Heart left ventricle (tissue), 16 donors: Measurements from ENCODE around the gene STARD13. TPM values are rescaled to one million over a fixed set of nuclear protein-coding genes. Genes with fewer than 3 reads are reported as not detected.

ENCODE experiments used
- ATAC-seq, 4 donors: fragments of 200-7000 bp; cut with Tn5 transposase; one replicate each; pipeline ENCODE4 v1.9.1; 2020 to 2022; ENCODE audit warnings: moderate library complexity in 4 of 4, mild to moderate bottlenecking in 3 of 4, moderate number of reproducible peaks in 1 of 4
- DNase-seq, 5 donors: peaks; one replicate each; pipeline ENCODE4 v3.0.0-alpha.2; 2020
- H3K27ac ChIP-seq, 12 donors: fragments of 200-600 bp; sonication (generic) in 4 of 12; one replicate each; pipeline versions ENCODE4 v1.5.0 to v1.8.0; 2016 to 2022; ENCODE audit warnings: mild to moderate bottlenecking in 2 of 12
- H3K27me3 ChIP-seq, 9 donors: fragments of 200-600 bp; sonication (generic) in 2 of 9; one replicate each; pipeline versions ENCODE4 v1.5.1 to v1.8.0; 2016 to 2022; ENCODE audit warnings: mild to moderate bottlenecking in 3 of 9
- H3K36me3 ChIP-seq, 9 donors: fragments of 200-600 bp; sonication (generic) in 2 of 9; one replicate each; pipeline versions ENCODE4 v1.5.0 to v1.8.0; 2018 to 2022; ENCODE audit warnings: mild to moderate bottlenecking in 2 of 9
- H3K4me1 ChIP-seq, 12 donors: fragments of 200-600 bp; sonication (generic) in 4 of 12; one replicate each; pipeline versions ENCODE4 v1.5.0 to v1.8.0; 2016 to 2022; ENCODE audit warnings: mild to moderate bottlenecking in 3 of 12
- H3K4me3 ChIP-seq, 12 donors: fragments of 200-600 bp; sonication (generic) in 4 of 12; one replicate each; pipeline versions ENCODE4 v1.5.0 to v1.8.0; 2017 to 2022; ENCODE audit warnings: mild to moderate bottlenecking in 9 of 12, moderate library complexity in 4 of 12
- H3K9me3 ChIP-seq, 12 donors: fragments of 200-600 bp; sonication (generic) in 4 of 12; one replicate each; pipeline versions ENCODE4 v1.5.0 to v1.8.0; 2016 to 2022; ENCODE audit warnings: mild to moderate bottlenecking in 1 of 12
- CTCF ChIP-seq, 12 donors: fragments of 200-600 bp; sonication (generic) in 4 of 12; IDR thresholded peaks; one replicate each; pipeline versions ENCODE4 v1.5.0 to v1.8.0; 2018 to 2022; ENCODE audit warnings: antibody characterized with exemption in 12 of 12, mild to moderate bottlenecking in 5 of 12
- POLR2A ChIP-seq, 2 donors: fragments of 450-650 bp; IDR thresholded peaks; one replicate each; pipeline ENCODE4 v1.6.1; 2017; ENCODE audit warnings: antibody characterized with exemption in 2 of 2, mild to moderate bottlenecking in 2 of 2, moderate library complexity in 2 of 2
- WGBS, 4 donors: extraction: QIAGEN DNeasy Blood & Tissue Kit in 2 of 4; methylation state at CpG; one replicate each; pipeline versions ENCODE4 v1.1.5 to v1.1.7; 2013 to 2018; 5-methylcytosine and 5-hydroxymethylcytosine counted together
- intact Hi-C, 10 donors: fragments of 100-400 bp; cut with DNase I; formaldehyde crosslinking; loops; one replicate each; pipeline versions ENCODE4 v1.11.1 to v1.14.2; 2022
- polyA plus RNA-seq, 2 donors: library from polyadenylated mRNA; stranded (reverse); fragments of 200-250 nt; gene quantifications; one replicate each; pipeline ENCODE4 v1.2.3, GENCODE V29; 2013
- total RNA-seq, 9 donors: library from RNA; depleted of rRNA in 2 of 9; stranded (reverse); fragments of >200 nt in 2 of 9; fragmentation: NEBNext Ultra II Directional in 3 of 9; extraction: Animal tissue kit (Norgen Biotek cat#: 25700) in 3 of 9; gene quantifications; one replicate each; pipeline versions ENCODE4 v1.1.0 to v1.2.4, GENCODE V29; 2016 to 2023
- donor health status: ischemic (EF 13 %, LVEDD 7.1; RV severe dilation, severe dysfunction).
- donor health status: healthy with polysubstance abuse.
- donor health status: DM: no; HTN: yes; CAD: no.
- donor health status: DM: no; HTN: no; CAD: no.
- donor health status: ischemic (EF 25% LVEDD 6.9; RV normal size, moderate dysfunction).
- donor health status: ischemic (EF 25% LVEDD 5.7; RV mildly dilated, moderate dysfunction).
- donor health status: healthy.
- donor health status: DM: yes; HTN: yes; CAD: no.
- donor health status: ischemic (EF 35%, LVEDD 5.7; RV mildly dilated, moderate dysfunction).
- donor health status: nonischemic (EF 11% LVEDD 7.7; RV severe dilation, severe dysfunction).
- donor health status: DM: yes; HTN: yes; CAD: no.
- donor health status: PGD.
- donor health status: ischemic (EF 29% LVEDD 5.4; RV normal size, mild dysfunction).
- donor health status: nonischemic (EF 23%, LVEDD 6.1; RV moderate dilation, normal function).

The STARD13 gene
- total and polyA plus RNA-seq, 11 donors: 9.3 to 39.2 (median 28.3) TPM

GRCh38 chr13:33106656-33107360, 178.7 kb downstream of the STARD13 start:
- ATAC-seq (peak in 2 of 4 donors; percentile 12 to 35), DNase-seq (no peak)
- peaks cover 3 to 57% (median 41%) of the 10 kb centered on the region in 12 donors for H3K4me1 ChIP-seq
- intact Hi-C loops: no loop called here
- H3K9me3 ChIP-seq: no peaks in the 10 kb centered on the region
- peak overlapping the region in 9 of 12 donors; percentile 3 to 83 (median 40) for H3K27ac ChIP-seq
- TF ChIP-seq POLR2A (IDR thresholded peaks at IDR 0.05) (no peak), CTCF (IDR thresholded peaks at IDR 0.05) (no peak)
- peaks cover 0 to 90% (median 66%) of the 10 kb centered on the region in 9 donors for H3K36me3 ChIP-seq
- H3K4me3 ChIP-seq: no peak overlapping the region
- no peaks in the 10 kb centered on the region for H3K27me3 ChIP-seq
- 70 to 78% (median 73%) methylated on average over 7 of the region's 7 CpGs for WGBS, 4 donors

- peaks cover 0 to 79% (median 64%) of the 10 kb centered on the region in 9 donors for H3K36me3 ChIP-seq
- intact Hi-C loops: no loop called here
- no peak for TF ChIP-seq POLR2A (IDR thresholded peaks at IDR 0.05)
- no peak for TF ChIP-seq CTCF (IDR thresholded peaks at IDR 0.05)
Measured at GRCh38 chr13:33105387-33106005, 180.1 kb downstream of the STARD13 start.

GRCh38 chr13:33103457-33103856, 182.1 kb downstream of the STARD13 start:
- Histone ChIP-seq H3K9me3 (peaks cover 0 to 12% (median 0%) of the 10 kb centered on the region in 12 donors), H3K4me3 (no peak overlapping the region), H3K27me3 (no peaks in the 10 kb centered on the region), H3K36me3 (peaks cover 0 to 58% (median 44%) of the 10 kb centered on the region in 9 donors), H3K4me1 (peaks cover 0 to 23% (median 8%) of the 10 kb centered on the region in 12 donors), H3K27ac (peak overlapping the region in 1 of 12 donors; percentile 32)
- ATAC-seq (no peak), DNase-seq (no peak)
- 88 to 90% (median 89%) methylated on average over 4 of the region's 4 CpGs for WGBS, 4 donors
- intact Hi-C loops: no loop called here
- TF ChIP-seq CTCF (IDR thresholded peaks at IDR 0.05) (no peak), POLR2A (IDR thresholded peaks at IDR 0.05) (no peak)

More at GRCh38 chr13:33105387-33106005, 180.1 kb downstream of the STARD13 start:
- DNase-seq (peak in 1 of 5 donors; percentile 25), ATAC-seq (peak in 2 of 4 donors; percentile 35 to 73)
- peaks cover 0 to 7% (median 0%) of the 10 kb centered on the region in 12 donors for H3K9me3 ChIP-seq
- peaks cover 0 to 44% (median 28%) of the 10 kb centered on the region in 12 donors for H3K4me1 ChIP-seq
- H3K27ac ChIP-seq: peak overlapping the region in 7 of 12 donors; percentile 11 to 83 (median 50)
- no peaks in the 10 kb centered on the region for H3K27me3 ChIP-seq
- H3K4me3 ChIP-seq: no peak overlapping the region
- 77 to 88% (median 82%) methylated on average over 9 of the region's 9 CpGs for WGBS, 4 donors

- Histone ChIP-seq H3K27me3 (no peaks in the 10 kb centered on the region), H3K4me3 (no peak overlapping the region), H3K36me3 (peaks cover 0 to 42% (median 28%) of the 10 kb centered on the region in 9 donors), H3K9me3 (peaks cover 0 to 22% (median 4%) of the 10 kb centered on the region in 12 donors), H3K27ac (peak overlapping the region in 1 of 12 donors; percentile 19), H3K4me1 (peaks cover 0 to 14% (median under 1%) of the 10 kb centered on the region in 12 donors)
- no peak for DNase-seq
- TF ChIP-seq POLR2A (IDR thresholded peaks at IDR 0.05): no peak
- TF ChIP-seq CTCF (IDR thresholded peaks at IDR 0.05): no peak
- ATAC-seq: no peak
- intact Hi-C loops: no loop called here
- WGBS, 4 donors: 89 to 94% (median 92%) methylated on average over 2 of the region's 2 CpGs
Measured at GRCh38 chr13:33101835-33102234, 183.7 kb downstream of the STARD13 start.
